BE2C (cell line): ENCODE data around the gene CHMP4B.
A peak's percentile ranks its signal among the peaks of the same experiment; 100 is the strongest.
"Not testable (repeated sequence)": the region's sequence is repeated elsewhere in the genome, so short reads cannot be mapped to it uniquely, and the experiment has no call there.

Experiments used
- DNase-seq: peaks from one replicate; pipeline ENCODE4 v3.0.0-alpha.2; 2020
- H3K27me3 ChIP-seq: fragments of 250-450 bp; sonication (Bioruptor Pico); 2 replicates; pipeline ENCODE4 v1.5.1; 2020; ENCODE audit warnings: mild to moderate bottlenecking
- H3K36me3 ChIP-seq: fragments of 250-450 bp; sonication (Bioruptor Pico); 2 replicates; pipeline ENCODE4 v1.5.1; 2020; ENCODE audit warnings: mild to moderate bottlenecking
- H3K4me1 ChIP-seq: fragments of 250-450 bp; sonication (Bioruptor Pico); 2 replicates; pipeline ENCODE4 v1.5.1; 2020
- H3K4me3 ChIP-seq: 2 replicates; pipeline ENCODE4 v1.5.1; 2011; ENCODE audit warnings: low read depth, low read length
- H3K9me3 ChIP-seq: fragments of 250-450 bp; sonication (Bioruptor Pico); 2 replicates; pipeline ENCODE4 v1.5.1; 2020
- TF ChIP-seq, protein P1 (sequence below): IDR thresholded peaks from 2 replicates; pipeline ENCODE4 v1.5.1; 2012; ENCODE audit warnings: mild to moderate bottlenecking, low read depth, low read length

The CHMP4B gene

DNA sequence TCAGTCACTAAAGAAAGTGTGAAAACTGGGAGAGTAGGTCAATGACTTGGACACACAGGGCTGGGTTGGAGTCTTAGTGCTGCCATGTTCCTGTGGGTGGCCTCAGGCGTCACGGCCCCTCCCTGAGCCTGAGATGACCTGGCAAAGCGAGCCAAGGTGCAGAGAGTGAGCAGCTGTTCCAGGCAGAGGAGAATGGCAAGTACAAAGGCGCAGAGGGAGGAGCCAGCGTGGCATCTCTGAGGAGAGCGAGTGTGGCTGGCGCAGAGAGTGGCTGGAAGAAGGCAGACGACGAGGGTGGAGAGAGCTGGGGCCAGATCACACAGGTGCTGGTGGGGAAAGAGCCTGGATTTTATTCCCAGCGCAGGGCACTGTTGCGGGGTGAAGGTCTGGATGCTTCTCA, 20.6 kb upstream of the CHMP4B start:
- DNase-seq = no peak
- Histone ChIP-seq H3K4me1 (peaks cover 7% of the 10 kb centered on the region; the same call in 1 of the 2 replicates), H3K36me3 (no peaks in the 10 kb centered on the region), H3K9me3 (no peaks in the 10 kb centered on the region), H3K4me3 (no peak overlapping the region), H3K27me3 (no peaks in the 10 kb centered on the region)
- TF ChIP-seq, protein P1, sequence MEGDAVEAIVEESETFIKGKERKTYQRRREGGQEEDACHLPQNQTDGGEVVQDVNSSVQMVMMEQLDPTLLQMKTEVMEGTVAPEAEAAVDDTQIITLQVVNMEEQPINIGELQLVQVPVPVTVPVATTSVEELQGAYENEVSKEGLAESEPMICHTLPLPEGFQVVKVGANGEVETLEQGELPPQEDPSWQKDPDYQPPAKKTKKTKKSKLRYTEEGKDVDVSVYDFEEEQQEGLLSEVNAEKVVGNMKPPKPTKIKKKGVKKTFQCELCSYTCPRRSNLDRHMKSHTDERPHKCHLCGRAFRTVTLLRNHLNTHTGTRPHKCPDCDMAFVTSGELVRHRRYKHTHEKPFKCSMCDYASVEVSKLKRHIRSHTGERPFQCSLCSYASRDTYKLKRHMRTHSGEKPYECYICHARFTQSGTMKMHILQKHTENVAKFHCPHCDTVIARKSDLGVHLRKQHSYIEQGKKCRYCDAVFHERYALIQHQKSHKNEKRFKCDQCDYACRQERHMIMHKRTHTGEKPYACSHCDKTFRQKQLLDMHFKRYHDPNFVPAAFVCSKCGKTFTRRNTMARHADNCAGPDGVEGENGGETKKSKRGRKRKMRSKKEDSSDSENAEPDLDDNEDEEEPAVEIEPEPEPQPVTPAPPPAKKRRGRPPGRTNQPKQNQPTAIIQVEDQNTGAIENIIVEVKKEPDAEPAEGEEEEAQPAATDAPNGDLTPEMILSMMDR = no peak

- H3K36me3 ChIP-seq = no peaks in the 10 kb centered on the region
- no peaks in the 10 kb centered on the region for H3K27me3 ChIP-seq
- TF ChIP-seq, protein P1 = no peak
- H3K9me3 ChIP-seq = no peaks in the 10 kb centered on the region
- H3K4me1 ChIP-seq = peaks cover 7% of the 10 kb centered on the region; the same call in 1 of the 2 replicates
- H3K4me3 ChIP-seq = no peak overlapping the region
- DNase-seq = no peak
Measured at GRCh38 chr20:33791021-33791420, 20.1 kb upstream of the CHMP4B start.

GRCh38 chr20:33791540-33791939, 19.6 kb upstream of the CHMP4B start:
- TF ChIP-seq, protein P1 = no peak
- H3K4me3 ChIP-seq = no peak overlapping the region
- DNase-seq = no peak
- H3K4me1 ChIP-seq = peaks cover 7% of the 10 kb centered on the region; the same call in 1 of the 2 replicates
- no peaks in the 10 kb centered on the region for H3K36me3 ChIP-seq
- no peaks in the 10 kb centered on the region for H3K27me3 ChIP-seq
- no peaks in the 10 kb centered on the region for H3K9me3 ChIP-seq

DNA sequence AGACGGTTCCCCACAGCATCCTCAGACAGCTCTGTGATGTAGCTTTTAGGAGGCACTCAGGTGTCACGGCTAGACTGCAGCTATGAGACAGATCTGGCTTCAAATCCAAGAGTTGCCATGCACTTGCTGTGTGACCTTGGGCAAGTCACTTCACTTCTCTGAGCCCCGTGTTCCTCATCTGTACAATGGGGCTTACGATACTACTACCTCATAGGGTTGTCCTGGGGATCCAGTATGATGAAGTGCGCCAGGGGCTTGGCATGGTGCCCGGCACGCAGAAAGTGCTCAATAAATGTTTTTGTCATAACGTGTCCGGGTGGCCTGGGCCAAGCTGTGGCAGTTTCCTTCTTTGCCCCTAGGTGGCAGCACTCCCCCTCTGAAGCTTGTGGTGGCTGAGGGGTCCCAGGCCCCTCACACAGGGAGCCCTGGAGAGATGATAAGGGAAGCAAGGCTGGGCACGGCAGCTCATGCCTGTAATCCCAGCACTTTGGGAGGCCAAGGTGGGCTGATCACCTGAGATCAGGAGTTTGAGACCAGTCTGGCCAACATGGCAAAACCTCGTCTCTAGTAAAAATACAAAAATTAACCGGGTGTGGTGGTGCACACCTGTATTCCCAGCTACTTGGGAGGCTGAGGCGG, 19.1 kb upstream of the CHMP4B start:
- Histone ChIP-seq H3K4me1 (peaks cover 7% of the 10 kb centered on the region; the same call in 1 of the 2 replicates), H3K4me3 (no peak overlapping the region)
- peak; percentile 53 for DNase-seq

DNA sequence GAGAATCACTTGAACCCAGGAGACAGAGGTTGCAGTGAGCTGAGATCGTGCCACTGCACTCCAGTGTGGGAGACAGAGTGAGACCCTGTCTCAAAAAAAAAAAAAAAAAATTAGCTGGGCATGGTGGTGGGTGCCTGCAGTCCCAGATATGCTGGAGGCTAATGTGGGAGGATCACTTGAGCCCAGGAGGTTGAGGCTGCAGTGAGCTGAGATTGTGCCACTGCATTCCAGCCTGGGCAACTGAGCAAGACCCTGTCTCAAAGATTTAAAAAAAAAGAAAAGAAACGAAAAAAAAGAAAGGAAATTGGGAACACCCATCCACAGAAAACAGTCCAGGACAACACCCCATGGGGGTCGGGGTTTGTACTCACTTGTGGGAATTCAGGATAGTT, 18.6 kb upstream of the CHMP4B start:
- H3K4me3 ChIP-seq, H3K4me1 ChIP-seq, H3K9me3 ChIP-seq, DNase-seq, H3K27me3 ChIP-seq, H3K36me3 ChIP-seq: not testable (repeated sequence)

More for the DNA sequence above, 19.1 kb upstream of the CHMP4B start:
- TF ChIP-seq, protein P1 = peak; percentile 76
- Histone ChIP-seq H3K9me3 (no peaks in the 10 kb centered on the region), H3K36me3 (no peaks in the 10 kb centered on the region), H3K27me3 (no peaks in the 10 kb centered on the region)

DNA sequence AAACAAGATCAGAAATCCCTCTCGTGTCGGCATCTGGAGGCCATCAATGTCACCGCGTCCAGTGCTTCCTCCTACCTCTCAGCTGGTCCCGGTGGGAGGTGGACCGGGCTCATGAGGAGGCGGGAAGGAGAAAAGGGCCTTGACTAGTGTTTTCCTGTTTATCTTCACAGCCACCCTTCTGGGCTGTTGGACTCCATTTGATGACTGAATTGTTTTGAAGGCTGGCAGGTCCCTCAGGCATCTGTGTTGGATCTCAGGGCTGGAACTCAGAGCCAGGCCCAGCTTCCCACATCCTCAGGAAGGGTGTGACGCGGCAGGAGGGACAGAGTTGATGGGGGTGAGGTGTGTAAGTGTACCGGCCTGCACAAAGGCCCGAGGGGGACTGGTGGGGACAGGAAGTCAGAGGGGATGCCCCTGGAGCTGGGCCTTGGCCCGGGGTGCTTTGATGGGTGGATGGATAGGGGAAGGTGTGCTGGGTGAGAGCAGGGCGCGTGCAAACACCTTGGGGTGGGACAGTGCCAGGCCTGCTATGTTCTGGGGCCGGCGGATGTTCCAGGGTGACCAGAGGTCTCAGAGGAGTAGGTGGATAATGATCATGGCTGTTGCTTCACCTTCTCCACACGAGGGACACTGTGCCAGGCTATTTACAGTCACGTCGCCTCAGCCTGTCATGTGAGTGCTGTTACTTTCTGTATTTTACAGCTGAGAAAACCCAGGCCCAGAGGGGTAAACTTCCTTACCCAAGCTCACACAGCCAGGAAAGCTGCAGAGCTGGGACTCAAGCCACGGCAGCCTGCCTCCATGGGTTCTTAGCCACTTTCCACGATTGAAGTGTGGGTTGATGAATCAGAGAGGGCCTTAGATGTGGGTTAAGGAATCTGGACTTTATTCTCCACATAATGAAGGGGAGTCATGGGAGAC, 17.9 kb upstream of the CHMP4B start:
- TF ChIP-seq, protein P1 = no peak

More for the DNA sequence above, 17.9 kb upstream of the CHMP4B start:
- Histone ChIP-seq H3K4me1 (peaks cover 7% of the 10 kb centered on the region; the same call in 1 of the 2 replicates), H3K27me3 (no peaks in the 10 kb centered on the region), H3K9me3 (no peaks in the 10 kb centered on the region), H3K4me3 (no peak overlapping the region), H3K36me3 (no peaks in the 10 kb centered on the region)
- no peak for DNase-seq
